K562 (cell line): ENCODE data around the gene FRMD1. TPM values are rescaled to one million over a fixed set of nuclear protein-coding genes. Genes with fewer than 3 reads are reported as not detected.

Experiments
- ATAC-seq: fragments of 200-7000 bp; cut with Tn5 transposase; 3 replicates; pipeline ENCODE4 v1.9.1; 2020; ENCODE audit warnings: moderate library complexity
- BruUV-seq: library from RNA; stranded (reverse); fragments of 400-500 nt; replicated peaks from 2 replicates; lab custom pipeline; 2021; lab: Mats Ljungman, UMichigan
- CTCF ChIA-PET: fragments of 300-600 bp; formaldehyde crosslinking; extraction: SDS; loops from one replicate; lab custom pipeline; 2021; ENCODE audit warnings: low intra/inter-chr PET ratio; lab: Yijun Ruan, JAX
- POLR2A ChIA-PET: fragments of 300-600, 350-650 bp; sonication (Branson Sonifier 250); formaldehyde crosslinking; extraction: SDS; loops from one replicate; lab custom pipeline; 2021; ENCODE audit warnings: antibody characterized with exemption, inconsistent platforms; lab: Yijun Ruan, JAX
- DNase-seq, 4 experiments: peaks; one replicate each; pipeline versions ENCODE4 v3.0.0 to v3.0.0-alpha.2; 2011 to 2018; ENCODE audit warnings: low spot score in 3 of 4, mixed read lengths in 3 of 4; ENCODE audit errors: extremely low read depth in 1 of 4
- FAIRE-seq: peaks from 2 replicates; lab custom pipeline; 2011; peaks lifted over from hg19 to GRCh38; lab: Jason Lieb, UNC
- H2AFZ ChIP-seq: 2 replicates; pipeline ENCODE4 v1.6.0; 2011; ENCODE audit warnings: low read depth, low read length, control low read depth, inconsistent platforms
- H3K27ac ChIP-seq: fragments of 200-600 bp; 3 replicates; pipeline ENCODE4 v1.8.0; 2011; ENCODE audit warnings: low read depth, mild to moderate bottlenecking, control low read depth, inconsistent platforms, low read length, moderate library complexity, mixed read lengths; ENCODE audit errors: extremely low read depth
- H3K27me3 ChIP-seq, 2 experiments: fragments of 300-600 bp in 1 of 2; 2 replicates in 1 of 2; 3 replicates in 1 of 2; pipeline versions ENCODE4 v1.6.0 to v1.8.0; 2011; ENCODE audit warnings: inconsistent platforms in 2 of 2, low read length in 2 of 2, mild to moderate bottlenecking in 1 of 2, mixed read lengths in 1 of 2, moderate library complexity in 1 of 2; ENCODE audit not compliant: control insufficient read depth in 2 of 2, insufficient read depth in 2 of 2
- H3K36me3 ChIP-seq: fragments of 300-600 bp; 3 replicates; pipeline ENCODE4 v1.8.0; 2011; ENCODE audit warnings: mild to moderate bottlenecking, low read length, inconsistent platforms; ENCODE audit not compliant: control insufficient read depth, insufficient read depth
- H3K4me1 ChIP-seq, 2 experiments: fragments of 200-600 bp in 1 of 2; replicated peaks in 1 of 2; 2 replicates in 1 of 2; 3 replicates in 1 of 2; pipeline versions ENCODE4 v1.5.1 to v1.8.0; 2011; ENCODE audit warnings: inconsistent platforms in 2 of 2, low read length in 2 of 2, mild to moderate bottlenecking in 1 of 2, mixed read lengths in 1 of 2, moderate library complexity in 1 of 2; ENCODE audit not compliant: control insufficient read depth in 2 of 2, insufficient read depth in 2 of 2
- H3K4me2 ChIP-seq: 2 replicates; pipeline ENCODE4 v1.6.1; 2011; ENCODE audit warnings: low read length, control low read depth, inconsistent platforms, mixed read lengths; ENCODE audit not compliant: insufficient read depth
- H3K4me3 ChIP-seq: fragments of 200-600 bp; sonication (generic), shearing (Covaris generic); 2 replicates; pipeline ENCODE4 v1.5.1; 2016; ENCODE audit warnings: control low read depth, inconsistent platforms
- H3K79me2 ChIP-seq: fragments of 200-600 bp; 3 replicates; pipeline ENCODE4 v1.8.0; 2011; ENCODE audit warnings: low read length, inconsistent platforms; ENCODE audit not compliant: control insufficient read depth, insufficient read depth
- H3K9ac ChIP-seq, 2 experiments: 2 replicates each; pipeline versions ENCODE4 v1.6.0 to v1.6.1; 2011; ENCODE audit warnings: low read depth in 2 of 2, low read length in 2 of 2, control low read depth in 1 of 2, inconsistent platforms in 1 of 2, mild to moderate bottlenecking in 1 of 2, mixed read lengths in 1 of 2; ENCODE audit not compliant: insufficient read depth in 1 of 2
- H3K9me1 ChIP-seq: one replicate; pipeline ENCODE4 v1.6.0; 2011; ENCODE audit warnings: inconsistent platforms, mild to moderate bottlenecking, low read length, moderate library complexity; ENCODE audit not compliant: control insufficient read depth, insufficient read depth
- H3K9me3 ChIP-seq: replicated peaks from 2 replicates; pipeline ENCODE4 v1.5.1; 2011; ENCODE audit warnings: low read depth, low read length, inconsistent platforms; ENCODE audit not compliant: control insufficient read depth, insufficient read depth
- H4K20me1 ChIP-seq: replicated peaks from 2 replicates; pipeline ENCODE4 v1.6.1; 2011; ENCODE audit warnings: low read length, inconsistent platforms, mixed read lengths; ENCODE audit not compliant: control insufficient read depth, insufficient read depth
- GABPB2 ChIP-seq: fragments of 250-450 bp; sonication (Bioruptor Pico); conservative IDR thresholded peaks from 2 replicates; pipeline ENCODE4 v1.5.1; 2021; ENCODE audit warnings: mild to moderate bottlenecking
- RNF2 ChIP-seq: sonication (generic); IDR thresholded peaks from 2 replicates; pipeline ENCODE4 v1.6.1; 2016
- ZNF146 ChIP-seq: IDR thresholded peaks from one replicate; pipeline ENCODE4 v1.6.1; 2018; ENCODE audit warnings: missing compliant biosample characterization; ENCODE audit not compliant: unreplicated experiment
- WGBS: fragments of 100-300 bp; shearing (Covaris generic); methylation state at CpG from one replicate; pipeline ENCODE4 v1.1.6; 2016; ENCODE audit warnings: low coverage, mixed read lengths; ENCODE audit not compliant: insufficient coverage; ENCODE audit errors: missing lambda C conversion rate; 5-methylcytosine and 5-hydroxymethylcytosine counted together
- in situ Hi-C: fragments of 300-500 bp; cut with MboI; formaldehyde crosslinking; loops from 4 replicates; pipeline ENCODE4 v1.15.0; 2018; ENCODE audit warnings: inconsistent platforms, mixed read lengths
- intact Hi-C: fragments of 100-400 bp; cut with micrococcal nuclease; formaldehyde crosslinking; loops from 2 replicates; pipeline ENCODE4 v1.14.2; 2022
- polyA plus RNA-seq, 8 experiments: library from polyadenylated mRNA; depleted of rRNA in 4 of 8; stranded (reverse) in 5 of 8; unstranded in 3 of 8; fragments of >200 nt; fragmentation: Nextera tagmentation in 2 of 8; fragmentation: Illumina TruSeq in 1 of 8; extraction: Ambion mirVana in 2 of 8; extraction: Trizol in 1 of 8; gene quantifications; 2 replicates each; pipeline versions ENCODE4 v1.2.1 to v1.2.3, GENCODE V29; 2011 to 2014; ENCODE audit warnings: inconsistent platforms in 1 of 8, missing spikeins in 1 of 8
- total RNA-seq, 7 experiments: library from RNA; depleted of rRNA in 6 of 7; stranded (reverse); fragments of >200 nt in 6 of 7; fragmentation: Illumina TruSeq in 2 of 7; extraction: Trizol in 2 of 7; gene quantifications; 2 replicates each; pipeline versions ENCODE4 v1.2.1 to v1.2.3, GENCODE V29; 2011 to 2021; ENCODE audit warnings: low replicate concordance in 1 of 7
- TF ChIP-seq, protein P1 (sequence below), 2 experiments: fragments of 450-650 bp in 1 of 2; sonication (generic) in 1 of 2; formaldehyde crosslinking; conservative IDR thresholded peaks; 2 replicates each; pipeline versions ENCODE4 v1.4.0 to v1.8.1; 2020 to 2022; ENCODE audit warnings: mild to moderate bottlenecking in 1 of 2, missing genetic modification reagents in 1 of 2
- TF ChIP-seq, protein P2 (sequence below): fragments of 450-650 bp; formaldehyde crosslinking; conservative IDR thresholded peaks from 2 replicates; pipeline ENCODE4 v1.4.0; 2022; ENCODE audit warnings: mild to moderate bottlenecking, missing genetic modification characterization

The FRMD1 gene
- total and polyA plus RNA-seq, 9 of the 15 experiments (the other 6 are each of a cell fraction or from before 2014, with no cell fraction given), result 0.01 to 0.04 (median 0.01) TPM; not detected in 6

DNA sequence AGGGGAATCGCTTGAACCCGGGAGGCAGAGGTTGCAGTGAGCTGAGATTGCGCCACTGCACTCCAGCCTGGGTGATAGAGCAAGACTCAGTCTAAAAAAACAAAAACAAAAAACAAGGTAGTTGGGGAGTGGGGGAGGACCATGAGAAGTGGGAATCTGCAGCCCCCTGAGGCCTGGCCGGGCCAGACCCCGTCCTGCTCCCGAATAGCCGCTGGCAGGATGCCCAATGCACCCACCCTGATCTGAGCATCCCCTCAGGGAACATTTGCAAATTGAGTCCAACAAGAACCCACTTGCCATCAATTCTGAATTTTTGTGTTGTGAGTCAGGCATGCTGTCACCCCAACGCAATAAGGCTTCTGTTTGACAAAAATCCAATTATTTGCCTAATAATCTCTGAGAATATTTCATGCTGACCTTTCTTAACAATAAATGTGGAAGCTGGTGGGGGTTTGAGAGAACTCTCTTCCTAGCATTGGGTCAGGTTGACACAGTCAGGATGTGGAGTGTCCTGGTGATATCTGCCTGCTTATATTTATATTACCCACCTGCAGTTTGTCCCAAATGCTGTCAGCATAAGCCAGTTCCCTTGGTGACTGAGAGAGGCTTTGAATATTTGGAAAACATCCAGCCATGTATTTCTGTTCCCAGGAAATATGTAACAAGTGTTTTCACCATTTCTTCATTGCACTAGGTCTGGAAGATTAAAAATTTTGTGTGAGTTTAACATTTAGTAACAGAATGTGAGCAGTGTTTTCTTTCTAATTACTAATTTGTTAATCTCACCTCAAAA lies 28.4 kb upstream of the FRMD1 start:
- FAIRE-seq (peak; percentile 19), DNase-seq (no peak), ATAC-seq (no peak)
- Histone ChIP-seq H3K79me2 (no peaks in the 10 kb centered on the region), H4K20me1 (no peaks in the 10 kb centered on the region; the same call in 1 of the 2 replicates), H3K4me1 (peaks cover 4 to 10% of the 10 kb centered on the region in 2 experiments; a peak in 4 of 5 replicates), H2AFZ (no peak overlapping the region), H3K27ac (no peak overlapping the region), H3K9ac (no peak overlapping the region), H3K4me3 (no peak overlapping the region), H3K36me3 (no peaks in the 10 kb centered on the region), H3K27me3 (peaks cover 19 to 52% of the 10 kb centered on the region in 2 experiments), H3K9me3 (no peaks in the 10 kb centered on the region), H3K4me2 (no peak overlapping the region), H3K9me1 (no peaks in the 10 kb centered on the region)
- BruUV-seq, result no TSS peak
- TF ChIP-seq, protein P1, sequence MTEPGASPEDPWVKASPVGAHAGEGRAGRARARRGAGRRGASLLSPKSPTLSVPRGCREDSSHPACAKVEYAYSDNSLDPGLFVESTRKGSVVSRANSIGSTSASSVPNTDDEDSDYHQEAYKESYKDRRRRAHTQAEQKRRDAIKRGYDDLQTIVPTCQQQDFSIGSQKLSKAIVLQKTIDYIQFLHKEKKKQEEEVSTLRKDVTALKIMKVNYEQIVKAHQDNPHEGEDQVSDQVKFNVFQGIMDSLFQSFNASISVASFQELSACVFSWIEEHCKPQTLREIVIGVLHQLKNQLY (CRISPR knock-in tag; conservative IDR thresholded peaks at IDR 0.05), result no peak
- no peak for TF ChIP-seq GABPB2 (CRISPR knock-in tag)
- TF ChIP-seq ZNF146 (CRISPR knock-in tag), result no peak
- TF ChIP-seq, protein P2, sequence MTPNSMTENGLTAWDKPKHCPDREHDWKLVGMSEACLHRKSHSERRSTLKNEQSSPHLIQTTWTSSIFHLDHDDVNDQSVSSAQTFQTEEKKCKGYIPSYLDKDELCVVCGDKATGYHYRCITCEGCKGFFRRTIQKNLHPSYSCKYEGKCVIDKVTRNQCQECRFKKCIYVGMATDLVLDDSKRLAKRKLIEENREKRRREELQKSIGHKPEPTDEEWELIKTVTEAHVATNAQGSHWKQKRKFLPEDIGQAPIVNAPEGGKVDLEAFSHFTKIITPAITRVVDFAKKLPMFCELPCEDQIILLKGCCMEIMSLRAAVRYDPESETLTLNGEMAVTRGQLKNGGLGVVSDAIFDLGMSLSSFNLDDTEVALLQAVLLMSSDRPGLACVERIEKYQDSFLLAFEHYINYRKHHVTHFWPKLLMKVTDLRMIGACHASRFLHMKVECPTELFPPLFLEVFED, result no peak
- TF ChIP-seq RNF2, result no peak
- intact Hi-C loops, result no loop called here
- 6% methylated on average over 8 of the region's 8 CpGs for WGBS
- CTCF ChIA-PET, result no interaction called here
- POLR2A ChIA-PET, result no interaction called here
- in situ Hi-C loops, result no loop called here
